AG09319 (cell line): ENCODE results near the gene PRCD.
"Not testable (repeated sequence)": the region's sequence is repeated elsewhere in the genome, so short reads cannot be mapped to it uniquely, and the experiment has no call there.

Experiments
- DNase-seq: peaks from one replicate; pipeline ENCODE4 v3.0.0-alpha.2; 2010; ENCODE audit warnings: low read depth; ENCODE audit errors: extremely low read depth
- CTCF ChIP-seq: IDR thresholded peaks from 2 replicates; pipeline ENCODE4 v1.5.1; 2011; ENCODE audit warnings: low read depth, mild to moderate bottlenecking, inconsistent platforms, low read length, moderate library complexity

Gene PRCD

GRCh38 chr17:76560877-76561221 is 21.0 kb downstream of the PRCD start:
- no peak for DNase-seq
- no peak for TF ChIP-seq CTCF

GRCh38 chr17:76561332-76561731 is 21.5 kb downstream of the PRCD start:
- DNase-seq: no peak
- TF ChIP-seq CTCF: no peak

DNA sequence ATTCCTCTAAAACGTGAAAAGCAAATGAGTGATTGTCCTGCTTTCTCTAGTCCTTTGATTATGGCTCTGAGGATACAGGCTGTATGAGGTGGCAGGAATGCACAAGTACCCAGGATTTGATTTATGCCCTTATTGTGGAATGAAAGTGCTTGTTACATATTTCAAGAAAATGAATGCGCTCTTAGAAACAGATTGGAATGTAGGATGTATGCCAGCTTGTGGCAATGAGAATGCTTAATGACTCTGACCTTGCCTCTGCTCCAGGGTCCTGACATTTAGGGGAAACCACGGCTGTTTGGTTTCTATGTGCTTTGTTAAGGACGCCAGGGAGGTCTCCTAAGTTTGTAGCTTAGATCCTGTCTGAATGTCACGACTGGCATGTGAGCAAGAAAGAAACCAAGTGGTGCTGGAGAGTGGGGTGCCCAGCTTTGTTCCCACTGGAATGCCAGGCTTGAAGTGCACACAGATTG is 22.0 kb downstream of the PRCD start:
- TF ChIP-seq CTCF: no peak
- no peak for DNase-seq

DNA sequence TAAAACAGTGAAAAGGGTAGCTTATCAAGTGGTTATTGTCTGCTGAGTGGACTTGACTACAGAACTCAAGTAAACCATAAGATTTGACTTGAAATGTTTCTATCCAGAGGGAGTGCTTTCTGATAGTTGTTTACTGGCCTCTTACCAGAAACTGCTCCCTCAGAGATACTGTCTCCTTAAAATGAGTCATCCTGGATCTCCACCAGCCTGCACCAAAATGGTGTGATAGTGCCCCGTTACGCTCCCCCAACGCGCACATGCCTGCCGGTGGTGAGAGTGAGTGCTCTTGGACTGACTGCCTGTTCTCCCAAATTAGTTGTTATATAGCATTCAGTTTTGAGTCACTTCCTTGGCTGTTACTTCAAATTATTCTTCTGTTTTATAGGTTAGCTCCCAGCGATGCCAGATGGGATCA is 22.9 kb downstream of the PRCD start:
- TF ChIP-seq CTCF: no peak
- no peak for DNase-seq

GRCh38 chr17:76563359-76563758 is 23.5 kb downstream of the PRCD start:
- not testable (repeated sequence) for DNase-seq

DNA sequence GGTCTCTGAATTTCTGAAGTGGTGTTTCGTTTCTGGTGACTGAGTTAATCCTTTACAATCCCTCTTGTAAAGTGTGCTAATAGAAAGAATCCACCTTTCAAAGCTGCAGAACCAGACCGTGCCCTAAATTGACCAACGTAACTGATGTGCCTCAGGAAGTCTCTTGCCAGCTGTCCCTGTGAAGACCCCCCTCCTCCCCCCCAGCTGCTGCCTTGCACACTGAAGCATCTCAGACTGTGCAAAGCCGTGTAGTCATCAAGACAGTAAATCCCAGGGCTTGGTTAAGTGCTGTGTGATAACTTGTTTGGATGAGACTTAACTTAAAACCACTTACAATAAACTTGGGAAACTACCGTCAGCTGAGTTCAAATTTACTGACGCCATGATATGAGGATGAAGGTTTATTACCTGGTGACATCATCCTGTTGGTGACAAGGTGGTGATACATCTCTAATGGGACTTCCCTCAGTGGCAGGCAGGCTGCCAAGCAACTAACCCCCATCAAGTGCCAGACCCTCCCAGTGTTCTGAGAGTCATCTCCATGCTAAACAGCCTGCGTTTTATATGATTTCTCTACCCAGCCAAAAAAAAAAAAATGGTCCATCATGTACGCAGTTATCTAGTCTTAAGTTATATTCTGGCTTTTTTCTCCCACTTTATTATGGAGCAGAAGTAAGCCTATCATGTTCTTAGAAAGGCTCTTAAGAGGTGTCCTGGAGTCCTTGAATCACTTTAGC is 25.3 kb downstream of the PRCD start:
- not testable (repeated sequence) for DNase-seq

DNA sequence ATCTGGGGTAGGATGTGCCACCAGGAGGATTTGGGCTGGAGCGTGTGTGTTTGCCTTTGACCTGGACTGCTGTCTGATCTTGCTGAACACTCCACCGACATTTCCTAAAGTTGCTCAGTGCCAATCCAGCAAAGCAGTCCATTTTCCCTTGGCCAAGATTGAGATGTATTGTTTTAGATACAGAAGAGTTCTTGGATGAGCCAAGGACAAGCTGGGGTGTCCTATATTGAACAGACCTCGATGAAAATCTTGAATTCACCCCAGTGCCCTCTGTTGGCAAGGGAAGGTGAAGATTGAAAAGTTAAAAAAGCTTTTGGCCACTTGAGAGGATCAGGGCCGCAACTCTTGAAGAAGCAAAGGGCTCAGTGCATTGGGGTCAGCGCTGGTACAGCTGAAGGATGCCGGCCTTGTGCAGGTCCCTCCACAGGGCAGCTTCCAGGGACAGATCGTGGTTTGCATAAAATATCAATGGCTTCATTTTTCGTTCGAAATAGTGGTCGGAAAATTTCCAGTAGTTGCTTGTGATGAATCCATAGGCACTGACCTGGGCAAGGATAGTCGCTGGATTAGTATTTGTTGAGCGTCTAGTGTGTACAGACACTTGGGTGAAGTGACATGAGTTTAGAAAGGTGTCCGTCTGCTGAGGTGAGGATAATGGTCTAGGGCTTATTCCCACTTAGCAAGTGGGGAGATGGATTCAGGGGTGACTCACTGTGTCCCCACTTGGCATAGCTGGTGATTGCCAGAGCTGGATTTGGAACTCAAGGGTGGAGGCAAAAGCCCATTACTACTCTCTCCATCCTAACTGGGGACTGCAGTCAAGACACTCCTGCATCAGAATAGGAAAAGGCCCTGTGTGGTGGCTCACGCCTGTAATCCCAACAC is 26.1 kb downstream of the PRCD start:
- no peak for TF ChIP-seq CTCF
- DNase-seq: no peak

- TF ChIP-seq CTCF: no peak
- no peak for DNase-seq
These were observed 26.7 kb downstream of the PRCD start for GRCh38 chr17:76566613-76566943.
